ENCODE data around the gene OSGIN1.
"Not testable (repeated sequence)": the region's sequence is repeated elsewhere in the genome, so short reads cannot be mapped to it uniquely, and the experiment has no call there.

OSGIN1 gene

GRCh38 chr16:83946781-83947566, 6.1 kb upstream of the OSGIN1 start:
- DNase-seq (ENCODE audit: low read depth): no peak
- H3K4me3 ChIP-seq (ENCODE audit: control insufficient read depth, low read depth, low read length): no peak overlapping the region
- TF ChIP-seq, protein P1, sequence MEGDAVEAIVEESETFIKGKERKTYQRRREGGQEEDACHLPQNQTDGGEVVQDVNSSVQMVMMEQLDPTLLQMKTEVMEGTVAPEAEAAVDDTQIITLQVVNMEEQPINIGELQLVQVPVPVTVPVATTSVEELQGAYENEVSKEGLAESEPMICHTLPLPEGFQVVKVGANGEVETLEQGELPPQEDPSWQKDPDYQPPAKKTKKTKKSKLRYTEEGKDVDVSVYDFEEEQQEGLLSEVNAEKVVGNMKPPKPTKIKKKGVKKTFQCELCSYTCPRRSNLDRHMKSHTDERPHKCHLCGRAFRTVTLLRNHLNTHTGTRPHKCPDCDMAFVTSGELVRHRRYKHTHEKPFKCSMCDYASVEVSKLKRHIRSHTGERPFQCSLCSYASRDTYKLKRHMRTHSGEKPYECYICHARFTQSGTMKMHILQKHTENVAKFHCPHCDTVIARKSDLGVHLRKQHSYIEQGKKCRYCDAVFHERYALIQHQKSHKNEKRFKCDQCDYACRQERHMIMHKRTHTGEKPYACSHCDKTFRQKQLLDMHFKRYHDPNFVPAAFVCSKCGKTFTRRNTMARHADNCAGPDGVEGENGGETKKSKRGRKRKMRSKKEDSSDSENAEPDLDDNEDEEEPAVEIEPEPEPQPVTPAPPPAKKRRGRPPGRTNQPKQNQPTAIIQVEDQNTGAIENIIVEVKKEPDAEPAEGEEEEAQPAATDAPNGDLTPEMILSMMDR (IDR thresholded peaks at IDR 0.05; ENCODE audit: control insufficient read depth, insufficient read depth, low read depth, low read length, missing control alignments): no peak

DNA sequence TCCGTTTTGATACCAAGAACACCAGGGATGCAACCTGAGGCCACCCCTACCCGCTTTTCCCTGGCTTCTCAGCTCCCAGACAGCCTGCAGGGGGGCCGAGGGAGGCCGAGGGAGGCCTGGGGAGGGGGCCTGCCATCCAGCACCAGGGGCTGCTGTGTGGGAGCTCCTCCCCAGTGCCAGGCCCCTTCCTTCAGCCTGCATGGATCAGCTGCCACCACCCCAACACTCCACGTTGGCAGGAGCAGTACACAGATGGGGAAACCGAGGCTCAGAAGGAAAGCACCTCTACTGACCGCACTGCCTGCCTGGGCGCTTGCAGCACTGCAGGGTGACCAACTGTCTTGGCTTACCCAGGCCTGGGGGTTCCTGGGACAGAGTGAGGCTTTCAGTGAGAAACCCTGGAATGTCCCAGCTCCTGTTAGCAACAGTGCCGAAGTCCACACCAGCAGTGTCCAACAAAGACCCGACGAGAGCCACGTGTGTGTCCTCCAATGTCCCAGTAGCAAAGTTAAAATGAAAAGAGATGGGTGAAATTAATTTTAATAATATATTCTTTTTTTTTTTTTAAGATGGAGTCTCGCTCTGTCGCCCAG, 5.3 kb upstream of the OSGIN1 start:
- no peak for DNase-seq (ENCODE audit: low read depth)
- TF ChIP-seq, protein P1 (IDR thresholded peaks at IDR 0.05; ENCODE audit: control insufficient read depth, insufficient read depth, low read depth, low read length, missing control alignments): no peak
- H3K4me3 ChIP-seq (ENCODE audit: control insufficient read depth, low read depth, low read length): no peak overlapping the region

- TF ChIP-seq, protein P1 (IDR thresholded peaks at IDR 0.05; ENCODE audit: control insufficient read depth, insufficient read depth, low read depth, low read length, missing control alignments): no peak
- DNase-seq (ENCODE audit: low read depth): no peak
- H3K4me3 ChIP-seq (ENCODE audit: control insufficient read depth, low read depth, low read length): no peak overlapping the region
Observed at GRCh38 chr16:83948914-83949723, 3.9 kb upstream of the OSGIN1 start.

DNA sequence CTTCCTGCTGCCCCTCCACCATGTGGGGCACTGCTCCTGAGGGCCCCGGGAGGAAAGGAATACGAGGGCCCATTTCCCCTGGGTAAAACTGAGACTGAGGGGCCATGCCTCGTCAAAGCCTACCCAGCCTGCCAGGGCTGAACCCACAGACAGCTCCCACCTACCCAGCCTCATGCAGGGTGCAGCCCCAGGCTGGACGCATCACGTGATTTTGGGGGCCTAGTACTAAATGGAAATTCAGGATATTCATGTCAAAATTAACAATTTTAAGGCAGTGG, 3.4 kb upstream of the OSGIN1 start:
- TF ChIP-seq, protein P1 (IDR thresholded peaks at IDR 0.05; ENCODE audit: control insufficient read depth, insufficient read depth, low read depth, low read length, missing control alignments): no peak
- no peak overlapping the region for H3K4me3 ChIP-seq (ENCODE audit: control insufficient read depth, low read depth, low read length)
- DNase-seq (ENCODE audit: low read depth): no peak

- H3K4me3 ChIP-seq (ENCODE audit: control insufficient read depth, low read depth, low read length); DNase-seq (ENCODE audit: low read depth): not testable (repeated sequence)
Observed at GRCh38 chr16:83950862-83951399, 2.1 kb upstream of the OSGIN1 start.

DNA sequence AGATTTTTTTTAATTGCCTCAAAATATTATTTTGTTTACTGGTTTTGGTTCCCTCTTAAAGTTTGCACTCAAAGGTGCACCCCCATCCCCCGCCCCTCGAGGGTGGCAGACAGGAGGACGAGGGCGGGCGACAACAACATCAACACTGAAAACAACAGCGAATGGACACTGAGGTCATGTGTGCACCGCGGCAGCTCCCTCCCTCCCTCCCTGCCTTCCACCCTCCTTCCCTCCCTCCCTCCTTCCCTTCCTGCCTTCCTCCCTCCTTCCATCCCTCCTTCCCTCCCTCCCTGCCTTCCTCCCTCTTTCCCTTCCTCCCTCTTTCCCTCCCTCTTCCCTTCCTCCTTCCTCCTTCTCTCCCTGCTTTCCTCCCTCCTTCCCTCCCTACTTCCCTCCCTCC, 1.5 kb upstream of the OSGIN1 start:
- TF ChIP-seq, protein P1 (IDR thresholded peaks at IDR 0.05; ENCODE audit: control insufficient read depth, insufficient read depth, low read depth, low read length, missing control alignments): no peak
- no peak overlapping the region for H3K4me3 ChIP-seq (ENCODE audit: control insufficient read depth, low read depth, low read length)
- DNase-seq (ENCODE audit: low read depth): no peak

DNA sequence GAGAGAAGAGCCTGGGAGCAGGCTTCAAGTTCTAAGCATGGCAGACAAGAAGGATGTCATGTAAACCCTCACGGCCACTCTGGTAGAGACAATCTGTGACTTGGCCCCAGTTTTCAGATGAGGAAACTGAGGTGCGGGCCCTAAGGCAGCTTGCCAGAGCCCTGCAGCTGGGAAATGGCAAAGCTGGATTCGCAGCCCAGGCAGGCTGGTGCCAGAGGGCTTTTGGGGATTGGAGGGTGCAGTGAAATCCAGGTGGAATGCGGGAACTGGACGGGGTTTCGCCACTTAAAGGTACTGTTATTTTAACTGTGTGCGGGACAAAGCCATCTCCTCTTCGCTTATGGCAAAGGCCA, 477 bp upstream of the OSGIN1 start:
- no peak overlapping the region; the same call in 1 of the 2 replicates for H3K4me3 ChIP-seq (ENCODE audit: control insufficient read depth, low read depth, low read length)
- DNase-seq (ENCODE audit: low read depth): no peak
- TF ChIP-seq, protein P1 (IDR thresholded peaks at IDR 0.05; ENCODE audit: control insufficient read depth, insufficient read depth, low read depth, low read length, missing control alignments): no peak
